ENCODE measurements around the gene ECT2L.

ECT2L gene

GRCh38 chr6:138787138-138787537, 8.7 kb upstream of the ECT2L start:
- no peak overlapping the region for H3K27ac ChIP-seq
- no peak for TF ChIP-seq CTCF (conservative IDR thresholded peaks at IDR 0.05)

- H3K27ac ChIP-seq = no peak overlapping the region
- TF ChIP-seq CTCF (conservative IDR thresholded peaks at IDR 0.05) = no peak
Observed at GRCh38 chr6:138796771-138797170, 884 bp downstream of the ECT2L start.

- H3K27ac ChIP-seq = no peak overlapping the region
- no peak for TF ChIP-seq CTCF (conservative IDR thresholded peaks at IDR 0.05)
Observed at GRCh38 chr6:138797806-138798446, 2.0 kb downstream of the ECT2L start.

GRCh38 chr6:138800377-138801150, 4.7 kb downstream of the ECT2L start:
- TF ChIP-seq CTCF (conservative IDR thresholded peaks at IDR 0.05) = no peak
- H3K27ac ChIP-seq = no peak overlapping the region

GRCh38 chr6:138803331-138803730, 7.4 kb downstream of the ECT2L start:
- no peak overlapping the region for H3K27ac ChIP-seq
- TF ChIP-seq CTCF (conservative IDR thresholded peaks at IDR 0.05) = no peak

- no peak overlapping the region for H3K27ac ChIP-seq
- no peak for TF ChIP-seq CTCF (conservative IDR thresholded peaks at IDR 0.05)
Observed at GRCh38 chr6:138803861-138804260, 8.0 kb downstream of the ECT2L start.

- no peak overlapping the region for H3K27ac ChIP-seq
- no peak for TF ChIP-seq CTCF (conservative IDR thresholded peaks at IDR 0.05)
Observed at GRCh38 chr6:138805016-138805765, 9.3 kb downstream of the ECT2L start.

All from VCaP (cell line).